HepG2 (cell line): ENCODE results near the gene ANKS4B. TPM values are rescaled to one million over a fixed set of nuclear protein-coding genes. Genes with fewer than 3 reads are reported as not detected.

Experiments
- CEBPB ChIP-seq: IDR thresholded peaks from 2 replicates; pipeline ENCODE4 v1.6.1; 2011; ENCODE audit warnings: low read depth, low read length, improper control_type of control experiment, borderline replicate concordance
- CREM ChIP-seq, 2 experiments: sonication (generic) in 1 of 2; formaldehyde crosslinking in 1 of 2; IDR thresholded peaks; 2 replicates each; pipeline versions ENCODE4 v1.4.0 to v1.6.1; 2016 to 2020; ENCODE audit warnings: antibody characterized with exemption in 1 of 2, mild to moderate bottlenecking in 1 of 2, missing genetic modification reagents in 1 of 2
- E2F1 ChIP-seq: sonication (generic); formaldehyde crosslinking; IDR thresholded peaks from 2 replicates; pipeline ENCODE4 v1.5.0; 2020; ENCODE audit warnings: missing genetic modification reagents
- ETV5 ChIP-seq: IDR thresholded peaks from 2 replicates; pipeline ENCODE4 v1.6.1; 2018; ENCODE audit warnings: missing biosample characterization, missing genetic modification reagents, inconsistent platforms, borderline replicate concordance
- FOXP4 ChIP-seq: sonication (generic); formaldehyde crosslinking; IDR thresholded peaks from 2 replicates; pipeline ENCODE4 v1.4.0; 2020; ENCODE audit warnings: missing genetic modification reagents
- GATAD1 ChIP-seq: IDR thresholded peaks from 2 replicates; pipeline ENCODE4 v1.6.1; 2016; ENCODE audit warnings: missing genetic modification reagents, missing compliant biosample characterization
- GFI1 ChIP-seq: sonication (generic); formaldehyde crosslinking; IDR thresholded peaks from 2 replicates; pipeline ENCODE4 v1.5.0; 2020; ENCODE audit warnings: missing genetic modification reagents, mild to moderate bottlenecking, borderline replicate concordance
- GTF2F1 ChIP-seq: fragments of 150-350 bp; IDR thresholded peaks from 2 replicates; pipeline ENCODE4 v1.6.1; 2014; ENCODE audit warnings: low read length
- HHEX ChIP-seq: IDR thresholded peaks from 2 replicates; pipeline ENCODE4 v1.6.1; 2016; ENCODE audit warnings: control low read depth
- HOXA9 ChIP-seq: sonication (generic); formaldehyde crosslinking; IDR thresholded peaks from 2 replicates; pipeline ENCODE4 v1.8.1; 2022; ENCODE audit warnings: missing genetic modification reagents, mild to moderate bottlenecking, moderate library complexity, borderline replicate concordance
- IKZF4 ChIP-seq: sonication (generic); formaldehyde crosslinking; IDR thresholded peaks from 2 replicates; pipeline ENCODE4 v1.5.1; 2020; ENCODE audit warnings: borderline replicate concordance, mild to moderate bottlenecking, low read depth, missing genetic modification reagents; ENCODE audit errors: not compliant biosample characterization
- MEF2D ChIP-seq: sonication (generic); formaldehyde crosslinking; IDR thresholded peaks from 2 replicates; pipeline ENCODE4 v1.5.1; 2020; ENCODE audit warnings: mild to moderate bottlenecking, missing genetic modification reagents
- NCOR1 ChIP-seq: fragments of 200-600 bp; sonication (generic); IDR thresholded peaks from 2 replicates; pipeline ENCODE4 v1.7.0; 2017; ENCODE audit warnings: antibody characterized with exemption, low read length, borderline replicate concordance
- PRDM4 ChIP-seq: sonication (generic); formaldehyde crosslinking; IDR thresholded peaks from 2 replicates; pipeline ENCODE4 v1.9.0; 2021; ENCODE audit warnings: missing genetic modification reagents, borderline replicate concordance
- SAFB2 ChIP-seq: sonication (generic); formaldehyde crosslinking; IDR thresholded peaks from 2 replicates; pipeline ENCODE4 v1.5.1; 2020; ENCODE audit warnings: missing genetic modification reagents, low read depth, mild to moderate bottlenecking, borderline replicate concordance
- SKI ChIP-seq: fragments of 450-650 bp; IDR thresholded peaks from one replicate; pipeline ENCODE4 v1.6.1; 2018; ENCODE audit warnings: mild to moderate bottlenecking; ENCODE audit not compliant: partially characterized antibody
- THAP7 ChIP-seq: sonication (generic); formaldehyde crosslinking; IDR thresholded peaks from 2 replicates; pipeline ENCODE4 v1.8.1; 2023; ENCODE audit warnings: mild to moderate bottlenecking, missing genetic modification reagents
- ZNF274 ChIP-seq: sonication (generic); formaldehyde crosslinking; IDR thresholded peaks from 2 replicates; pipeline ENCODE4 v1.5.1; 2020; ENCODE audit warnings: mild to moderate bottlenecking, missing genetic modification reagents
- ZNF329 ChIP-seq: sonication (generic); formaldehyde crosslinking; IDR thresholded peaks from 2 replicates; pipeline ENCODE4 v1.9.0; 2021; ENCODE audit warnings: low read depth, mild to moderate bottlenecking, missing genetic modification reagents
- ZNF335 ChIP-seq: sonication (generic); formaldehyde crosslinking; IDR thresholded peaks from 2 replicates; pipeline ENCODE4 v1.4.0; 2020; ENCODE audit warnings: missing genetic modification reagents
- ZNF382 ChIP-seq: sonication (generic); formaldehyde crosslinking; IDR thresholded peaks from 2 replicates; pipeline ENCODE4 v1.5.0; 2020; ENCODE audit warnings: missing genetic modification reagents, mild to moderate bottlenecking, borderline replicate concordance
- ZNF557 ChIP-seq: sonication (generic); formaldehyde crosslinking; IDR thresholded peaks from 2 replicates; pipeline ENCODE4 v1.4.0; 2020; ENCODE audit warnings: missing genetic modification reagents
- ZNF883 ChIP-seq: sonication (generic); formaldehyde crosslinking; IDR thresholded peaks from 2 replicates; pipeline ENCODE4 v1.5.1; 2020; ENCODE audit warnings: mild to moderate bottlenecking, missing genetic modification reagents; ENCODE audit errors: not compliant biosample characterization
- polyA plus RNA-seq, 8 experiments: library from polyadenylated mRNA; depleted of rRNA in 3 of 8; stranded (reverse) in 7 of 8; unstranded in 1 of 8; fragments of >200 nt; fragmentation: Illumina TruSeq in 4 of 8; extraction: Trizol in 4 of 8; gene quantifications; 2 replicates each; pipeline versions ENCODE4 v1.2.1 to v1.2.3, GENCODE V29; 2011 to 2016; ENCODE audit warnings: low read depth in 4 of 8, missing spikeins in 1 of 8, mixed read lengths in 1 of 8; ENCODE audit not compliant: insufficient read depth in 1 of 8
- total RNA-seq, 5 experiments: library from RNA; depleted of rRNA; stranded (reverse); fragments of >200 nt; fragmentation: Illumina TruSeq; extraction: Trizol; gene quantifications; 2 replicates each; pipeline ENCODE4 v1.2.3, GENCODE V29; 2016; ENCODE audit warnings: low read depth in 1 of 5

Gene ANKS4B
- total and polyA plus RNA-seq, 2 of the 13 experiments (the other 11 are each of a cell fraction or from before 2014, with no cell fraction given), result 6.5 to 30.0 TPM

GRCh38 chr16:21222495-21223337 lies 10.8 kb upstream of the ANKS4B start (continued):
- no peak for TF ChIP-seq IKZF4 (CRISPR knock-in tag)
- no peak for TF ChIP-seq GFI1 (CRISPR knock-in tag)
- no peak for TF ChIP-seq ZNF335 (CRISPR knock-in tag)
- peak; percentile 51; the same call in 1 of the 2 replicates for TF ChIP-seq FOXP4 (CRISPR knock-in tag)
- TF ChIP-seq HOXA9 (CRISPR knock-in tag), result no peak
- TF ChIP-seq PRDM4 (CRISPR knock-in tag), result no peak
- no peak for TF ChIP-seq ZNF557
- TF ChIP-seq ZNF883 (CRISPR knock-in tag), result no peak
- TF ChIP-seq ZNF329 (CRISPR knock-in tag), result no peak
- no peak for TF ChIP-seq ZNF274 (CRISPR knock-in tag)
- no peak for TF ChIP-seq E2F1 (CRISPR knock-in tag)
- no peak for TF ChIP-seq SAFB2 (CRISPR knock-in tag)
- TF ChIP-seq GTF2F1, result no peak
- no peak for TF ChIP-seq SKI
- no peak for TF ChIP-seq CREM (IDR thresholded peaks at IDR 0.05)
- TF ChIP-seq CREM (CRISPR knock-in tag; IDR thresholded peaks at IDR 0.05), result no peak
- no peak for TF ChIP-seq GATAD1 (CRISPR knock-in tag)
- TF ChIP-seq THAP7, result no peak
- TF ChIP-seq CEBPB, result peak; percentile 45; the same call in 1 of the 2 replicates
- no peak for TF ChIP-seq HHEX
- no peak for TF ChIP-seq ZNF382 (CRISPR knock-in tag)
- no peak; the same call in 1 of the 2 replicates for TF ChIP-seq ETV5
- TF ChIP-seq NCOR1, result no peak
- no peak for TF ChIP-seq MEF2D (CRISPR knock-in tag)
